NB4 (cell line): ENCODE data around the gene BCAS3.

Experiments
- CTCF ChIP-seq: IDR thresholded peaks from one replicate; pipeline ENCODE4 v1.5.1; 2012; ENCODE audit warnings: low read depth, low read length
- MYC ChIP-seq: IDR thresholded peaks from 2 replicates; pipeline ENCODE4 v1.6.1; 2011; ENCODE audit warnings: low read depth, low read length
- POLR2A ChIP-seq: IDR thresholded peaks from 2 replicates; pipeline ENCODE4 v1.6.1; 2011; ENCODE audit warnings: mild to moderate bottlenecking; ENCODE audit not compliant: insufficient read length; ENCODE audit errors: extremely low read depth
- TF ChIP-seq, protein P1 (sequence below): IDR thresholded peaks from 2 replicates; pipeline ENCODE4 v1.6.1; 2011; ENCODE audit warnings: low read depth, low read length

- no peak for TF ChIP-seq CTCF
- no peak for TF ChIP-seq POLR2A
- TF ChIP-seq, protein P1, sequence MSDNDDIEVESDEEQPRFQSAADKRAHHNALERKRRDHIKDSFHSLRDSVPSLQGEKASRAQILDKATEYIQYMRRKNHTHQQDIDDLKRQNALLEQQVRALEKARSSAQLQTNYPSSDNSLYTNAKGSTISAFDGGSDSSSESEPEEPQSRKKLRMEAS: no peak
- no peak for TF ChIP-seq MYC
These were observed 35.0 kb downstream of the BCAS3 start for GRCh38 chr17:60712675-60713074.
